Neuron (in vitro differentiated cells): ENCODE data around the gene SMOC1.

Source experiments
- H2AFZ ChIP-seq: one replicate; pipeline ENCODE4 v1.6.1; 2013; ENCODE audit warnings: low read depth, mild to moderate bottlenecking, inconsistent platforms, low read length, moderate library complexity
- H3K27me3 ChIP-seq: one replicate; pipeline ENCODE4 v1.6.1; 2013; ENCODE audit warnings: low read length; ENCODE audit not compliant: insufficient read depth
- H3K36me3 ChIP-seq: one replicate; pipeline ENCODE4 v1.6.1; 2013; ENCODE audit warnings: low read length; ENCODE audit not compliant: insufficient read depth
- H3K4me1 ChIP-seq: one replicate; pipeline ENCODE4 v1.6.1; 2013; ENCODE audit warnings: low read length; ENCODE audit not compliant: insufficient read depth
- H3K4me3 ChIP-seq: 2 replicates; pipeline ENCODE4 v1.5.1; 2013; ENCODE audit warnings: mild to moderate bottlenecking, low read length, moderate library complexity
- H3K9me3 ChIP-seq: one replicate; pipeline ENCODE4 v1.6.1; 2013; ENCODE audit warnings: low read length

SMOC1 gene

GRCh38 chr14:69873877-69874780 is 5.1 kb upstream of the SMOC1 start:
- Histone ChIP-seq H3K4me3 (no peak overlapping the region), H3K36me3 (no peaks in the 10 kb centered on the region), H3K4me1 (peaks cover 9% of the 10 kb centered on the region), H2AFZ (no peak overlapping the region), H3K9me3 (no peaks in the 10 kb centered on the region), H3K27me3 (no peaks in the 10 kb centered on the region)

- no peak overlapping the region for H2AFZ ChIP-seq
- H3K9me3 ChIP-seq, result no peaks in the 10 kb centered on the region
- no peaks in the 10 kb centered on the region for H3K36me3 ChIP-seq
- no peaks in the 10 kb centered on the region for H3K27me3 ChIP-seq
- no peak overlapping the region for H3K4me3 ChIP-seq
- peaks cover 21% of the 10 kb centered on the region for H3K4me1 ChIP-seq
Measured at GRCh38 chr14:69876221-69876847, 2.9 kb upstream of the SMOC1 start.

- Histone ChIP-seq H3K4me1 (peaks cover 26% of the 10 kb centered on the region), H2AFZ (no peak overlapping the region), H3K9me3 (no peaks in the 10 kb centered on the region), H3K4me3 (no peak overlapping the region), H3K27me3 (no peaks in the 10 kb centered on the region), H3K36me3 (no peaks in the 10 kb centered on the region)
Measured at GRCh38 chr14:69876848-69877306, 2.3 kb upstream of the SMOC1 start.

- Histone ChIP-seq H2AFZ (no peak overlapping the region), H3K4me1 (peaks cover 33% of the 10 kb centered on the region), H3K4me3 (no peak overlapping the region), H3K27me3 (no peaks in the 10 kb centered on the region), H3K9me3 (no peaks in the 10 kb centered on the region), H3K36me3 (no peaks in the 10 kb centered on the region)
Measured at GRCh38 chr14:69877492-69877891, 1.7 kb upstream of the SMOC1 start.

GRCh38 chr14:69878251-69878650 is 965 bp upstream of the SMOC1 start:
- Histone ChIP-seq H3K4me1 (peaks cover 34% of the 10 kb centered on the region), H3K36me3 (no peaks in the 10 kb centered on the region), H3K9me3 (peaks cover under 1% of the 10 kb centered on the region), H3K4me3 (no peak overlapping the region), H2AFZ (no peak overlapping the region), H3K27me3 (no peaks in the 10 kb centered on the region)

- no peaks in the 10 kb centered on the region for H3K36me3 ChIP-seq
- H3K9me3 ChIP-seq, result peaks cover 5% of the 10 kb centered on the region
- H3K4me3 ChIP-seq, result peak overlapping the region; percentile 92
- H2AFZ ChIP-seq, result no peak overlapping the region
- H3K4me1 ChIP-seq, result peaks cover 34% of the 10 kb centered on the region
- no peaks in the 10 kb centered on the region for H3K27me3 ChIP-seq
Measured at GRCh38 chr14:69880044-69880487, 850 bp downstream of the SMOC1 start.

GRCh38 chr14:69880893-69881292 is 1.7 kb downstream of the SMOC1 start:
- Histone ChIP-seq H3K27me3 (no peaks in the 10 kb centered on the region), H3K9me3 (peaks cover 5% of the 10 kb centered on the region), H3K4me1 (peaks cover 34% of the 10 kb centered on the region), H2AFZ (no peak overlapping the region), H3K36me3 (no peaks in the 10 kb centered on the region), H3K4me3 (peak overlapping the region; percentile 92)

- H2AFZ ChIP-seq, result no peak overlapping the region
Measured at GRCh38 chr14:69882116-69882864, 3.1 kb downstream of the SMOC1 start.

GRCh38 chr14:69882915-69883314 is 3.7 kb downstream of the SMOC1 start:
- peaks cover 5% of the 10 kb centered on the region for H3K9me3 ChIP-seq
- H3K36me3 ChIP-seq, result no peaks in the 10 kb centered on the region
- peak overlapping the region; percentile 92 for H3K4me3 ChIP-seq
- H2AFZ ChIP-seq, result no peak overlapping the region
- H3K27me3 ChIP-seq, result no peaks in the 10 kb centered on the region
- peaks cover 34% of the 10 kb centered on the region for H3K4me1 ChIP-seq

More at GRCh38 chr14:69882116-69882864, 3.1 kb downstream of the SMOC1 start:
- no peaks in the 10 kb centered on the region for H3K27me3 ChIP-seq
- peaks cover 5% of the 10 kb centered on the region for H3K9me3 ChIP-seq
- peaks cover 34% of the 10 kb centered on the region for H3K4me1 ChIP-seq
- H3K4me3 ChIP-seq, result peak overlapping the region; percentile 92
- H3K36me3 ChIP-seq, result no peaks in the 10 kb centered on the region

GRCh38 chr14:69886453-69887242 is 7.4 kb downstream of the SMOC1 start:
- Histone ChIP-seq H3K36me3 (peaks cover 2% of the 10 kb centered on the region), H2AFZ (no peak overlapping the region), H3K4me1 (peaks cover 10% of the 10 kb centered on the region), H3K9me3 (peaks cover 13% of the 10 kb centered on the region), H3K27me3 (no peaks in the 10 kb centered on the region), H3K4me3 (no peak overlapping the region)

GRCh38 chr14:69887740-69888657 is 8.8 kb downstream of the SMOC1 start:
- Histone ChIP-seq H3K4me3 (no peak overlapping the region), H3K9me3 (peaks cover 13% of the 10 kb centered on the region), H3K4me1 (no peaks in the 10 kb centered on the region), H3K27me3 (no peaks in the 10 kb centered on the region), H3K36me3 (peaks cover 4% of the 10 kb centered on the region), H2AFZ (no peak overlapping the region)
